K562 (cell line): Measurements from ENCODE around the gene ULK1. TPM values are rescaled to one million over a fixed set of nuclear protein-coding genes. Genes with fewer than 3 reads are reported as not detected.

Experiments used
- ARID3A ChIP-seq: IDR thresholded peaks from 2 replicates; pipeline ENCODE4 v1.6.1; 2012; ENCODE audit warnings: low read depth, low read length, improper control_type of control experiment, borderline replicate concordance
- EP400 ChIP-seq: fragments of 450-650 bp; IDR thresholded peaks from 2 replicates; pipeline ENCODE4 v1.6.1; 2017; ENCODE audit warnings: antibody characterized with exemption, mild to moderate bottlenecking, moderate library complexity
- HNRNPL ChIP-seq: fragments of 200-400 bp; formaldehyde crosslinking; IDR thresholded peaks from 2 replicates; pipeline ENCODE4 v1.6.1; 2017; ENCODE audit warnings: low read depth, mild to moderate bottlenecking, low read length
- L3MBTL2 ChIP-seq: fragments of 450-650 bp; IDR thresholded peaks from 2 replicates; pipeline ENCODE4 v1.6.1; 2016; ENCODE audit warnings: mild to moderate bottlenecking, moderate library complexity
- MTA1 ChIP-seq: fragments of 450-650 bp; IDR thresholded peaks from 2 replicates; pipeline ENCODE4 v1.6.1; 2017; ENCODE audit warnings: borderline replicate concordance
- MYC ChIP-seq, 2 experiments: fragments of 250-450 bp in 1 of 2; sonication (Bioruptor Pico) in 1 of 2; IDR thresholded peaks; 2 replicates each; pipeline versions ENCODE4 v1.5.1 to v1.6.1; 2012 to 2021; ENCODE audit warnings: low read depth in 2 of 2, borderline replicate concordance in 1 of 2, improper control_type of control experiment in 1 of 2, low read length in 1 of 2, mild to moderate bottlenecking in 1 of 2, moderate library complexity in 1 of 2
- NR2C1 ChIP-seq, 2 experiments: fragments of 450-650 bp; IDR thresholded peaks; 2 replicates each; pipeline ENCODE4 v1.6.1; 2017; ENCODE audit warnings: mild to moderate bottlenecking in 2 of 2, antibody characterized with exemption in 1 of 2, inconsistent platforms in 1 of 2, missing compliant biosample characterization in 1 of 2, missing genetic modification characterization in 1 of 2
- SMAD2 ChIP-seq: fragments of 150-350 bp; IDR thresholded peaks from 2 replicates; pipeline ENCODE4 v1.6.1; 2014; ENCODE audit warnings: low read depth, mild to moderate bottlenecking, low read length
- ZBTB40 ChIP-seq, 2 experiments: fragments of 450-650 bp in 1 of 2; sonication (generic) in 1 of 2; formaldehyde crosslinking in 1 of 2; IDR thresholded peaks; 2 replicates each; pipeline versions ENCODE4 v1.7.1 to v1.9.0; 2016 to 2022; ENCODE audit warnings: inconsistent platforms in 1 of 2, mild to moderate bottlenecking in 1 of 2, missing genetic modification reagents in 1 of 2
- ZNF584 ChIP-seq: fragments of 200-800 bp; sonication (Bioruptor generic); IDR thresholded peaks from 2 replicates; pipeline ENCODE4 v1.6.1; 2016; ENCODE audit warnings: low read depth, mild to moderate bottlenecking, missing genetic modification characterization, missing compliant biosample characterization
- polyA plus RNA-seq, 8 experiments: library from polyadenylated mRNA; depleted of rRNA in 4 of 8; stranded (reverse) in 5 of 8; unstranded in 3 of 8; fragments of >200 nt; fragmentation: Nextera tagmentation in 2 of 8; fragmentation: Illumina TruSeq in 1 of 8; extraction: Ambion mirVana in 2 of 8; extraction: Trizol in 1 of 8; gene quantifications; 2 replicates each; pipeline versions ENCODE4 v1.2.1 to v1.2.3, GENCODE V29; 2011 to 2014; ENCODE audit warnings: inconsistent platforms in 1 of 8, missing spikeins in 1 of 8
- total RNA-seq, 7 experiments: library from RNA; depleted of rRNA in 6 of 7; stranded (reverse); fragments of >200 nt in 6 of 7; fragmentation: Illumina TruSeq in 2 of 7; extraction: Trizol in 2 of 7; gene quantifications; 2 replicates each; pipeline versions ENCODE4 v1.2.1 to v1.2.3, GENCODE V29; 2011 to 2021; ENCODE audit warnings: low replicate concordance in 1 of 7
- TF ChIP-seq, protein P1 (sequence below), 3 experiments: fragments of 200-800 bp in 1 of 3; fragments of 250-450 bp in 1 of 3; fragments of 450-650 bp in 1 of 3; sonication (Bioruptor Pico) in 1 of 3; sonication (Bioruptor generic) in 1 of 3; formaldehyde crosslinking in 1 of 3; IDR thresholded peaks; 2 replicates each; pipeline versions ENCODE4 v1.6.1 to v1.8.0; 2016 to 2022; ENCODE audit warnings: mild to moderate bottlenecking in 2 of 3, missing genetic modification characterization in 2 of 3, missing compliant biosample characterization in 1 of 3, moderate library complexity in 1 of 3

ULK1 gene
- total and polyA plus RNA-seq, 9 of the 15 experiments (the other 6 are each of a cell fraction or from before 2014, with no cell fraction given): 0.15 to 29.4 (median 2.5) TPM

- TF ChIP-seq, protein P1, sequence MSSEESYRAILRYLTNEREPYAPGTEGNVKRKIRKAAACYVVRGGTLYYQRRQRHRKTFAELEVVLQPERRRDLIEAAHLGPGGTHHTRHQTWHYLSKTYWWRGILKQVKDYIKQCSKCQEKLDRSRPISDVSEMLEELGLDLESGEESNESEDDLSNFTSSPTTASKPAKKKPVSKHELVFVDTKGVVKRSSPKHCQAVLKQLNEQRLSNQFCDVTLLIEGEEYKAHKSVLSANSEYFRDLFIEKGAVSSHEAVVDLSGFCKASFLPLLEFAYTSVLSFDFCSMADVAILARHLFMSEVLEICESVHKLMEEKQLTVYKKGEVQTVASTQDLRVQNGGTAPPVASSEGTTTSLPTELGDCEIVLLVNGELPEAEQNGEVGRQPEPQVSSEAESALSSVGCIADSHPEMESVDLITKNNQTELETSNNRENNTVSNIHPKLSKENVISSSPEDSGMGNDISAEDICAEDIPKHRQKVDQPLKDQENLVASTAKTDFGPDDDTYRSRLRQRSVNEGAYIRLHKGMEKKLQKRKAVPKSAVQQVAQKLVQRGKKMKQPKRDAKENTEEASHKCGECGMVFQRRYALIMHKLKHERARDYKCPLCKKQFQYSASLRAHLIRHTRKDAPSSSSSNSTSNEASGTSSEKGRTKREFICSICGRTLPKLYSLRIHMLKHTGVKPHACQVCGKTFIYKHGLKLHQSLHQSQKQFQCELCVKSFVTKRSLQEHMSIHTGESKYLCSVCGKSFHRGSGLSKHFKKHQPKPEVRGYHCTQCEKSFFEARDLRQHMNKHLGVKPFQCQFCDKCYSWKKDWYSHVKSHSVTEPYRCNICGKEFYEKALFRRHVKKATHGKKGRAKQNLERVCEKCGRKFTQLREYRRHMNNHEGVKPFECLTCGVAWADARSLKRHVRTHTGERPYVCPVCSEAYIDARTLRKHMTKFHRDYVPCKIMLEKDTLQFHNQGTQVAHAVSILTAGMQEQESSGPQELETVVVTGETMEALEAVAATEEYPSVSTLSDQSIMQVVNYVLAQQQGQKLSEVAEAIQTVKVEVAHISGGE (CRISPR knock-in tag; IDR thresholded peaks at IDR 0.05): 0 out of 6 replicates have a peak, but pooled peaks of 1 of the 3 experiments have one; percentile 21
- TF ChIP-seq L3MBTL2 (peak; percentile 56; the same call in 1 of the 2 replicates), HNRNPL (no peak), EP400 (no peak), MYC (IDR thresholded peaks at IDR 0.05; ENCODE audit: low read depth, low read length) (0 out of 2 replicates have a peak, but pooled peaks have one; percentile 12), MYC (CRISPR knock-in tag; IDR thresholded peaks at IDR 0.05; ENCODE audit: borderline replicate concordance, low read depth) (no peak), ARID3A (no peak), ZNF584 (0 out of 2 replicates have a peak, but pooled peaks have one; percentile 37), MTA1 (peak; percentile 32; the same call in 1 of the 2 replicates), NR2C1 (IDR thresholded peaks at IDR 0.05) (no peak), NR2C1 (tag; IDR thresholded peaks at IDR 0.05) (0 out of 2 replicates have a peak, but pooled peaks have one; percentile 36), ZBTB40 (IDR thresholded peaks at IDR 0.05) (0 out of 2 replicates have a peak, but pooled peaks have one; percentile 14), ZBTB40 (CRISPR knock-in tag; IDR thresholded peaks at IDR 0.05) (no peak), SMAD2 (no peak)
Observed at GRCh38 chr12:131862600-131862993, 31.8 kb upstream of the ULK1 start (continued).
